GM18507 (cell line): ENCODE results near the gene WDR86.

Experiments used
- DNase-seq: peaks from one replicate; pipeline ENCODE4 v3.0.0; 2011; ENCODE audit warnings: low read depth; ENCODE audit not compliant: insufficient read length; ENCODE audit errors: extremely low spot score
- FAIRE-seq: peaks from 2 replicates; lab custom pipeline; 2011; peaks lifted over from hg19 to GRCh38; lab: Jason Lieb, UNC

WDR86 gene

DNA sequence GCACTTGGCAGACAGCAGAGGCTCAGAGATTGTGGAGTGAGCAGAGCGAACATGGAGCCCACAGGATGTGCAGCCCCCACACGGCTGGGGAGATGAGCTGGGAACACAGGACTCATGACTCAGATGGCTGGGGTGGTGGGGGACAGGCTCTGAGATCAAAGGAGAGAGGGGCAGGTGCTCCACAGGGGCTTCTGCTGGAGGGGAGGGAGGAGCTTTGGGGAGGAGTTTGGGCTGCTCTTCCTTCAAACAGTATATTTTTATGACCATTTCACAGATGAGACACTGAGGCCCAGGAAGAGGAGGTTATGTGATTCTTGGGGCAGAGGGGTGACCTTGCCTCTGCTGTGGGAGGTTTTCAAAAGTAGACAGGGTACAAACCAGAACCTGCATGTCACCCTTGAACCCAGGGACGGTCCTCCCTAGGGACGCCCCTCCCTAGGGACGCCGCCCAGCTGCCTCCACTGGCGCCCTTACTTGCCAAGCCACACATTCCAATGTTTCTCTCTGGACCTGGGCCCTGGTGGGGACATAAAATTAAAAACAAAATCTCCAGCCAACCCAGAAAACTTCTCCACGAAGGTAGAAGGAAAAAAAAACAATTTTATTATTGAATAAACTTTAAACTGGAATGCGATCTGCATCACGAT lies 31.1 kb upstream of the WDR86 start:
- no peak for FAIRE-seq

DNA sequence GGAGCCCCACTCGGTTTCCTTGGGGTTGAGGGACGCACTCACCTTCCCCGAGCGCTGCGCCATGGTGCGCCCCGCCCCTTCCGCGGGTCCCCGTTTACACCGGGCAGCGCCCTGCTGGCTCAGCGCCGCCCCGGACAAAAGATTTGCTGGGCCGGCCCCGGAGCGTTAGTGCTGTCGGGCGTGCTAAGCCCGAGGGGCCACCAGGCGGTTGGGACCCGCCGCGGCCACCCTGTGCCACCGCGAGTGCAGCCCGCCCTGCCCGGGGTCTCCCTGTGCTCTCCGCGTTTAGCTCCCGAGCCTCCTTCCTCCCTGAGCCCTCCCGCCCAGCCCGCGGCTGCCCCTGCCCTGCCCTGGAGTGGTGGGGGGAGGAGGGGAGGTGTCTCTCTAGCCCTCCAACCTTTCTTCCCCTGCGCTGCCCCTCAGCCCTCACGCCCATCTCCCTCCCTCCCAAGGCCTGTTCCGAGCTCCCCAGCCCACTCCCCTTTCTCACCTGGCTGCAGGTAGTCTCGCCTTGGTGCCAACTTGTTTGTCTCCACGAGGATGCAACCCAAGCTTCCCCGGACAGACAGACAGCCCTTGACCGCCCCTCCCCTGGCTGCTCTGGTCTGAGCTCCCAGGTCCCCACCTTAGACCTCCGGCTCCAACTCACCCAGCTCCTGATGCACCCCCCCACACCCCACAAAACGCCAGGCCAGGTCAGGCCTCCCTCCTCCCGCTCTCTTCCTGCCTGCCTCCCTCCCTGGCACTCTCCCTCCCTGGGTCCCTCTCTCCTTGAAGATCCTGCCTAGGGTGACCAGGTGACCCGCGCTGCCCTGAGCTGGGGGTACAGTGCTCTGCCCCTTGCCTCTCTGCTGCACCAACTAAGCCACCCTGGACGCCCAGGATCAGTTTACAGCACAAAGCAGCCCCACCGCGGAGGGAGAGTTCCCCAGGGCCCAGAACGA lies 30.3 kb upstream of the WDR86 start, which contains the start of gene CRYGN:
Gene CRYGN (minus strand): TSS at position 287 of the 944 bp plus-strand sequence. CDS start 224 bp downstream, at position 63.
- FAIRE-seq (no peak), DNase-seq (no peak)

More for the DNA sequence above, 31.1 kb upstream of the WDR86 start:
- no peak for DNase-seq

DNA sequence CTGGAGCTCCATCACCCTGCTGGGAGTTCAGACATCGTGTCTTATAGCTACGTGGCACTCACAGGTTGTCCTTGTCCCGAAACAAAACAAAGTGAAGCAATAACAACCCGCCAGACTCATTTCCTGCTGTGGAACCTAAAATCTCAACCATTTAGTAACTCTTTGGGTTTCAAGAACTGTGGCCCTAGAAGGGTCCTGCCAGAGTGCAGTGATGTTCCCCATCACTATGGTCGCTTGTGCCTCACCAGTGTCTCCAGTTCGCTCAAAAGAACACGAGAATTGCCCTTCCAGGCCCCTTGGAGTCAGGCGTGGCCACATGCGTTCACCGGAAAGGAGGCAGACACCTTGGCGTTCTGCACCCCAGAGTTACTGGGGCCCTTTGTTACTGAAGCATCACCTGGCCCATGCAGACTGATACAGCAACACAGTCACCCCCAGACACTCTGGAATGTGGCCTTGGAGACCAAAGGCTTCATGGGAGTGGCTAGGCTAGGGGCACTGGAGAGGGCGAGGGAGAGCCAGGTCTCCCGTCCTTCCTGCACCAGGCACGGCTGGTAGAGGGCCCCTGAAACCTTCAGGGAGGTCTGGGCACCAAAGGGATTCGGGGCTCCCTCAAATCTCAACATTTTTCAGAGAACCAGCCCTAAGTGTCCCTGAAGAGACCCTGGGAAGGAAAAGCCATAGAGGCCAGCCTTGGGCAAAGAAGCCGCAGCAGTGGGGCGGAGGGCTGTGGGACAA lies 29.2 kb upstream of the WDR86 start:
- no peak for DNase-seq
- FAIRE-seq: no peak

DNA sequence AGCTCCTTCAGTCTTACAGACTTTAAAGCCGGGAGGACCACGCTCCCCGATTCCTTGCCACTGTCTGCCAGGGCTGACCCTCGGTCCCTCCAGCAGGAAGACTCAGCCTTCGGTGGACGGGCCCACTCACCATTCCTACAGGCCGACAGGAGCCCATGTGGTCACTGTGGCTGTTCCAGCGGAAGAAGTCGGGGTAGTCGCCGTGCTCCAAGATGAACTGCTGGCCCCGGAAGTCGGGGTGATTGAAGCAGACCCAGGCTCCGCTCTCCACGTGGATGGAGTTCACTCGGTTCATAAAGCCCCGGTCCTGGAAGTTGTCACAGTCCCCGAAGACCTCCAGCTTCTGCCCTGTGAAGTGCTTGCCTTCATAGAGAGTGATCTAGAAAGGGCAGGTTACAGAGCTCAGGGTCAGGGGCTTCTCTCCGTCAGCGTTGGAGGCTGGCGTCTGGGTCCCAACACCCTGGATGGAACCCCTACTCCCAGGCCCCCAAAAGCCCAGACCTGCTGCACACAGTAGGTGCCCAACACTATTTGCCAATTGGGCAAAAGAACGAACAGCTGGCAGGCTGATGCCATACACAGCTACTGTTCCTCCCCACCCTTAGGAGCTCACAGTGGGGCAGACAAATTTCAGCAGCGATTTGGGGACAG lies 28.2 kb upstream of the WDR86 start:
- DNase-seq (no peak), FAIRE-seq (no peak)

DNA sequence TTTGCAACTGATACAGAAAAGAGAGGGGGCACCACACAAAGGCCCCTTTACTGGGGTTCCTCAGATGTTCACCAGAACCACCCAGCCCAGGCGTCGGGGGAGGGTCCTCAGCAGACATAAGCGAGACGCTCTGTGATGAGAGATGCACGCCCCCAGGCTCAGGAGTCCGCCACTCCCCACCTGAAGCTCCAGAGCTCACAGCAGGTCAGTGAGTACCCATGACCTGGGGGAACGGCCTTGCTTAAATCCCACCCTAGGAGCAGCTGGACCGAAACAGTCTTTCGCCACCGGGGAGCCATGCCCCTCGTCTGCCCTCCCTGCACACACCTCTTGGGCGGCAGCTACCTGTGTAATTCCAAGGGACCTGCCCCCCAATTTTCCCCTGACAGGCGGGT lies 27.3 kb upstream of the WDR86 start:
- DNase-seq (no peak), FAIRE-seq (no peak)

DNA sequence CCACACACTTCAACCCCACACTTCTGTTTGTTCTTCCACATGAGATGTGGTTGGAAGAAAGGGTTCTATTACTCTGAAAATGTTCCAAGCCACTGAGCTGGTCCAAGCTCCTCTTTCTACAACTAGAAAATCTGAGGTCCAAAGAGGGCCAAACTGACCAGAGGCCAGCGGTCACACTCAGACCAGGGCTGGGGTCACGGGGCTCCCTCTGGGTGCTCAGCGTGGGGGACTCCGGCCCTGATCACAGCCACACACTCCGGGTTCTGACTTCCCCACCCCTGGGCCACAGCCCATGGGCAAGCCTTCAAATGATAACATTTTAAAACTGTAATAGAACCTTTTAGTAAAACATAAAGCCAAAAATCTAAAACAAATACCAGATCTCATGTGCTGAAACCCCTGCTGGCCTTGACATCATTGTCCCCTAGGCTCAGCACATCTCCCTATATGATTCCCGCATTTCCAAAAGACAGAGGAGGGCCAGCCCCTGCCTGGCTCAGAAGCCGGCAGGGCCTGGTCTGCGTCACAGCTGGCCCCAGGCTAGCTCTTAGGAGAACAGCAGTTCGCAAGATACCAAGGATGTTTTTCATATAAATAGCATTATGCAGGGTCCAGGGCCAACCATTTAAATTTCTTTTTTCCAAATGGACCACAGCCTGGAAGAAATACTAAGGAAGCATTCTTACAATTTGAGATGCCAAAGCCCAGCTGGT lies 26.8 kb upstream of the WDR86 start:
- DNase-seq (no peak), FAIRE-seq (no peak)

DNA sequence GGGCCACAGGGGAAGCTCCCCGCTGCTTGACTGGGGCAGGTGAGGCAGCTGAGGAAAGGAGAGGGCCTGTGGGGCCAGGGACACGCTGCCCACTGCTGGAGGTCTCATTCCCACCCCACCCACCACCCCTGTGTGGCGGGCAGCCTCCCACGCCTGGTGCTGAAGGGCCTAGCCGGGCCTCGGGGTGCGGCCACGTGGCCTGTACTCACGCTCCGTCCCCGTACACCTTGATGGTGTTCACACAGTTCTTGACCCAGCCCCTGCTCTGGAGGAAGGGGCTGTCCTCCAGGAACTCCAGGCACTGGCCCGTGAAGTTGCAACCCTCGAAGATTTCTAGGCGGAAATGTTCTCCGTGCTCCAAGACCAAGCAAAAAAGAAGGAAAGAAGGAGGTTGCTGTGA lies 26.1 kb upstream of the WDR86 start:
- no peak for FAIRE-seq

DNA sequence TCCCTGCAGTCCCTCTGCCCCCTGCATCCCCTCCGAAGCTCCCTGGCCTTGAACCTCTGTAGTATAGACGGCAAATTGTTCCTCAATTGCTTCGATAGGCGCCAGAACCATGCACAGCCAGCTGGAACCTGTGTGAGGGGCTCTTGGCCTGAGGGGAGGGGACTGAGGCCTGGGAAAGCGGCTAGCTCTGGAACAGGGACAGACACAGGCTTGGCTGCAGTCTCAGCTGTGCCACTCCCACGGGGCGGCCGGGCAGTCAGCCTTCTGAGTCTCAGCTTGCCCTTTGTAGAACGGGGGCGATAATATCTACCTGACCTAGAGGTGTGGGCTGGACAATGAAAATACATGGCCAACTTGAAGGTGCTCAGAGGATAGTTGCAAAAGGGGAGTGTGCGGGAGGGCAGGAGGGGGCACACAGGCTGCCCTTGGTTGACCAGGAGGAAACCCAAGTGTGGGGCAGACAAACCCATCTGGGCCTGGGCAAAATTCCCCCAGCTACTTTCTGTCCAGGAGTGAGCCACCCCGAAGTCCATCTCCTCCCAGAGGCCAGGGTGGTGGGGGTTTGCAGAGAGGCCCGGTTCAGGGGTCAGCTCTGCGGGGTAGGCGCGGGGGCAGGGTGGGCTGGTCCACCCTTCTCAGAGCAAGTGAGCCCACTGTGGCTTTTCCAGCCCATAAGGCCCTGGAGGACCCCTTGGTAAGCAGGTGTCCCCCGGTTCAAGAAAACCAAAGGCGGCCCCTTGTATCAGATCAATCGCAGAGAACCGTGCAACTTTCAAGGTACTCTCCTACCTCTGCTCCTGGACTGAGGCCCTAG lies 25.5 kb upstream of the WDR86 start:
- FAIRE-seq: no peak
- no peak for DNase-seq

More for the DNA sequence above, 26.1 kb upstream of the WDR86 start:
- DNase-seq: no peak

DNA sequence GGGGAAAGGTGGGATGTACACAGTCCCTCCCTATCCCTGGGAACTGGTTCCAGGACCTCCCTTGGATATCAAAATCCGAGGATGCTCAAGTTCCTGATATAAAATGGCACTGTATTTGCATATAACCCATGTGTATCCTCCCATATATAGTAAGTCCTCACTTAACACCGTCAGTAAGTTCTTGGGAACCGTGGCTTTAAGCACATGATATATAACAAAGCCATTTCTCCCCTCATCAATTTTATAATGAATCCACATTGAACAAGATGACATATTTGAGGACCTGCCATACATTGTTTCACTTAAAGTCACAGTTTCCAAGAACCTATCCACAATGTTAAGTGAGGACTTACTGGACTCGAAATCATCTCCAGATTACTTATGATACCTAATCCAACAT lies 24.7 kb upstream of the WDR86 start:
- no peak for FAIRE-seq
- DNase-seq: no peak

DNA sequence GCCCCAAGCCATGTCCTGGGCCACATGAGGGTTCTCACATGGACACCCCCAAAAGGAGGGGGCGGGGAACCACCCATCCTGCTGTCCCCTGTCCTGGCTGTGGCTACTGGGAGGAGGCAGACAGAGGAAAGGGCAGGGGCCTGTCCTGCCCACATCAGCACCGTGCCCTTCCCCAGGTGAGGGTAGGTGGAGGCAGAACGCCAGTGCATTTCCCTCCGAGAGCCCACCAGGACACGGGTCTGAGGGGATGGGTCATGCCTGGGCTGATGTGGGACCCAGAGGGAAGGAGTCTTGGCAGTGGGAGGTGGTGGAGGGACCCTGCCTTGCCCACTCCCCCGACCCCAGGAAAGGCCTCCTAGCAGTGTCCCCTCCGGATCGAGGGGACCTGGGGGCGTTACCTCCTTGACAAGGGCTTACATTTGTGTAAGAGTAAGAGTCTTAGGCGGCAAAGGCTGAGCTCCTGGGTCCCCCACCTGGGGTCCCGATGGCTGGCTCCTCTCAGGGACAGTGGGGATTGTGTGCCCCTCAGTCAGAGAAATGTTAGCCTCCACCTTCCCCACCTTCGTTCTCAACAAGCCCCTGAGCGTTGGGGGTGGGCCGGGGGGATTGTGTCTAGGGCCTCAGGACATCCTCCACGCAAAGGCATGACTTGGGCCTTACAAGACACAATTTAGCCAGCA lies 24.0 kb upstream of the WDR86 start:
- FAIRE-seq: no peak
- DNase-seq: no peak

DNA sequence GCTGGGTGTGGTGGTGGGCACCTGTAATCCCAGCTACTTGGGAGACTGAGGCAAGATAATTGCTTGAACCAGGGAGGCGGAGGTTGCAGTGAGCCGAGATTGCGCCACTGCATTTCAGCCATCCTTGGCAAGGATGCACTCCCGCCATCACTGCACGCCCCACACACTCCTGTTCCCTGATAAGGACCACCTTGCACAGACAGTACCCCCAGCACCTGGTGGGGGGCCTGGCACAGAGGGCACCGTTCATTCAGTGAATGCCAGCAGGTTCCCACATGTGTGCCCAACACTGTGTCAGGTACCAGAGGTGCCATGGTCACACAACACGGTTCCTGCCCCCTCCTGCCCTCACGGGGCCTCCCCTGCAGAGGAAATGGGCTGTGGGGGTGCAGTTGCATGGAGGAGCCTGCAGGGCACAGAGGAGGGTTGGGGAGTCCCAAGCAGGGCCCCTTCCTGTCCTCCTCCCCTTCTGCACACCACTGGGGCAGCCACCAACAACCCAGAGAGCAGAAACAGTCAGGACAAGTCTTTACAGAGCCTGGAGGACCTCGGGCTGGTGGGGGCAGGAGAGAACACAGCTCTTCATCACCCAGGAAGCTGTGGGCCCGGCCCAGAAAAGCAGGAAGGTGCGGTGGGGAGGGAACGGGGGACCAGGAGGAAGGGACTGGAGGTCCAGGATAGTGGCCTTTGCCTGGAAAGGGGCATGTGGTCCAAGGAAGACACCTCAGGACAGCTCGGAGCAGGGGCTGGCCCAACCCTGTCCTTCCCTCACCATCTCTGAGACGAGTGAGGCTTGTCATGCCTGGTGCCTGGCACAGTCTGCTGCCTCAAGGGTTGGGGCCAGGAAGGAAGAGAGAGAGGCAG lies 23.1 kb upstream of the WDR86 start:
- DNase-seq (peak; percentile 49), FAIRE-seq (no peak)

DNA sequence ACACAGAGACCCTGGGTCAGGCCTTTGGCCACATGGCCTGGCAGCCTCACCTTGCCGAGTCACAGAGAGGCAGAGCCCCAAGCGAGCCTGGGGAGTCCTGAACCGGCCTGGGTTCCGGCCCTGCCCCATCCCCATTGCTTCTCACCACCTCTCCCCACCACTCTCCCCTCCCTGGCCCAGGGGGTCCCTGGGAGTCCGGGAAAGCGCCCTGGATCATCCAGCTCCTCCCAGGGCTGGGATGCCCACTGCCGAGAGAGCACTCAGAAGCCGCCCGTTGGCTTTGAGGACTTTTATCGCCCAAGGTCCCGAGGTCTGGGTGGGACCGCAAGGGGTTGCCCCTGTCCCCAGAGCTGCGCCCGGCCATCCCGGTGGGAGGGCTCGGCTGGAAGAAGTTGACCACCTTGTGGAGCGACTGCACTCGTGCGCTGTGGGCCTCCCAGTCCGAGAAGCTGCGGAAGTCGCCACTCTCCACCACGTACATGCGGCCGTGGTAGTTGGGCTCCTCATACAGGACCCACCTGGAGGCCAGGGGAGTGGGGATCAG lies 22.0 kb upstream of the WDR86 start:
- no peak for DNase-seq
- FAIRE-seq: no peak

DNA sequence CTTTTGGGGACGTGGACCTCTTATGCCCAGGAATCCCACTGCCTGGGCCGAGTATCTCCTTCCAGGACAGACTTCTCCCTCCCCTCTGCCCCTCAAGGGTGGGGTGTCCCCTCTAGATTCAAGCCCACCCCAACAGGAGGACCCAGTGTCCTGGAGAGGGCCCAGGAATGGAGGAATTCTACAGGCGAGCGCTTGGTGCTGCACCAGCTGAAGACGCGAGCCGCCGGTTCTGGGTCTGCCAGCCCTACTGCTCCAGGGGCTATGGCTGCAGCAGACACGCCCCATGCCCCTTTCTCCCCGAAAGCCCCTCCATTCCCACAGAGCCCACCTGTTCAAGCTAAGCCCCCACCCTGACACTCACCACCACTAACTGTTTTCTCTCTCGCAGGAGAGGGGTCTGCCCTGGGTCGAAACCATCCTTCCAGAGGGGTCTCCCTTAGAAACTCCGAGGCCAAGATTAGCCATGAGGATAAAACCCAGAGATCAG lies 21.5 kb upstream of the WDR86 start:
- no peak for DNase-seq
- FAIRE-seq: no peak

DNA sequence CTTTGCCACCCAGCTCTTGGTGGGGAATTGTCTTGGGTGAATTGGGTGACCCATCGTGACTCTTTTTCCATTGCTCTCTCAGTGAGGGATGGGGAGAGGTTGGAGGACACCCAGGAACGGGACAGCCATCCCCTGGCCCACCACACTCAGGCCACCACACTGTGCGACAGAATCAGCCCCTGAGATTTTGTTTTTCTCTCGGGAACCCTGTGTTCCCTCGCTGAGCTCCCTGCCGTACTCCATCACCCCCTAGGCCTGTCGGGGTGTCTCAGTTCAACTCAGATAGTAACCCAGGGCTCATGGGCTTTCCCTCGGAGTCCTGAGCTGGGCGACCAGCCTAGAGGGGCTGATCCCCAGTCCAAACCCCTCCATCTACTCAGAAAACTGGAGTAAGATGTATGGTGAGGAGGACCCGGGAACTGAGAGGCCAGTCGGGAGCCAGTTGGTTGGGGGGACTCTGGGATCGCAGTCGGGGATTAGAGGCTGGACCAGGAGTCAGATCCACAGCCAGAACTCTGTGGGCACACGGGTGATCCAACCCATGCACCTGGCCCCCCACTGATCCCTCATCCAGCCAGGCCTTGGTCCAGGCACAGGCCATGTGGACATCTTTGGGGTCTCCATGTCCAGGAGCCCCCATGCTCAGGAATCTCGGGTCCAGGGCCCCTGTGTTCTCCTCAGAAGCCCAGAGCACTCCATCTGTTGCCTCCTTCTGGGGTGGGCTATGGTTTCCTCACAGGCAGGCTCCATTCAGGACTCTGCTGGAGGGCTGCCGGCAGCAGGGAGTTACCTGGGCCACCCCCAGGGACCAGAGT lies 20.8 kb upstream of the WDR86 start:
- no peak for FAIRE-seq
- no peak for DNase-seq

DNA sequence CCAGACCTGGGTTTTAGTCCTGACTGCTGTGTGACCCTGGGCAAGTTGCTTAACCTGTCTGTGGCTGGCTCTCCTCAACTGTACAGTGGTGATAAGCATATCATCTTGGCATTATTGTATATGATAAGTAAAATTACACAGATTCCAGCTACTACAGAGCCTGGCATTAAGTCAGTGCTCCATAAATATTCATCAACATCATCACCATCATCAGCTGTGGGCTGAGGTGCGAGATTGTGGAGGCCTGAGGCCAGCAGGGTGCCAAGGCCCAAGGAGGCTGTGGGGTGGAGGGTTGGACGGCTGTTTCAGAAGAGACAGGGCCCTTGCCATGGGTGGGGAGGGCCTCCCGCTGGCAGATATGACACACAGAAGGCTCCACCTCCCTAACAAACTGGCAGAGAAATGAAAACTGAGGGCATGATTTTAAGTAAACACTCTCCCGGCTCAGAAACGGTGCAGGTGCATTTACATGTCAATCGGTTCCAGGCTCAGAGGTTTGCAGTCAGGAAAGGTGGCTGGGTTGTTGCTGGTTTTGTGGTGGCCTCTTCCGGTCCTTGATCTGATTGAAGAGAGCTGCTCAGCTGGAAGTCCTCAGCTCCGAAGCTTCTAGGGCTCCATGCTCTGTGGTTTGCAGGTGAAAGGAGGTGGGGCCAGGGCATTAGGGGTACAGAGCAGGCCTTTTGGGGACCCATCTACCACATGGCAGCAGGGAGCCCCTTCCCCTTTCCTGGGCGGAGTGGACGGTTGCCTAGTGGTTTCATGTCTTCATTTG lies 19.9 kb upstream of the WDR86 start:
- DNase-seq (peak; percentile 39), FAIRE-seq (peak; percentile 68)
